ENCODE data around the gene NCOA7.
A peak's percentile ranks its signal among the peaks of the same experiment; 100 is the strongest.
"Not testable (repeated sequence)": the region's sequence is repeated elsewhere in the genome, so short reads cannot be mapped to it uniquely, and the experiment has no call there.

The NCOA7 gene

DNA sequence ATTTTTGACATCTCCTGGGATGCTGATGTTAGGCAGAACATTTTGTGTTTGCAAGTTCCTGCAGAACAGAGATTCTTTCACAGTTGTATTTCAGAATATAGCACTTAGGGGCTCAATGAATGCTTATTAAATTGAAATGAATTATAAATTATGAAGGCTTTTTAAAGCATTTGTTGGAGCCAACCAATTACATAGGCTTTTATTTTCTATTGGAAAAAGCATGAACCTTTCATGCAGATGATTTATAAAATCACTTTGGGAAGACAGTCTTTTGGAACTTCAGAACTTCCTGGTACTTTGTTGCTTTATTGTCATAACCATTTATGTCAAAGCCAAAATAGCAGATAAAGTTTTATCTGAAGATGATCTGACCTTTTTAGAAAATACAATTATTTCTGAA is 96.6 kb downstream of the NCOA7 start:
- no peak for DNase-seq

DNA sequence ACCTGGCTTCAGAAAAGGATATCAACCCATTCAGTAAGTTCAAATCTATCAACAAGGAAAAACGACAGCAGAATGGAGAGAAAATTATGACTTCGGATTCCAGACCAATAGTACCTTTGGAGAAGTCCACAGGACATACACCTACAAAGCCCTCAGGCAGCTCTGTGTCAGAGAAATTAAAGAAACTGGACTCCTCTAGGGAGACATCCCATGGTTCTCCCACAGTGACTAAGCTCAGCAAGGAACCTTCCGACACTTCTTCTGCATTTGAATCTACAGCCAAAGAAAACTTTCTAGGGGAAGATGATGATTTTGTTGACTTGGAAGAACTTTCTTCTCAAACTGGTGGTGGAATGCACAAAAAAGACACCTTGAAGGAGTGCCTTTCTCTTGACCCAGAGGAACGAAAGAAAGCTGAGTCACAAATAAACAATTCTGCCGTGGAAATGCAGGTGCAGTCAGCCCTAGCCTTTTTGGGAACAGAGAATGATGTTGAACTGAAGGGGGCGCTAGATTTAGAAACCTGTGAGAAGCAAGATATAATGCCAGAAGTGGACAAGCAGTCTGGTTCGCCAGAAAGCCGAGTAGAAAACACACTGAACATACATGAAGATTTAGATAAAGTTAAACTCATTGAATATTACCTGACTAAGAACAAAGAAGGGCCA is 98.4 kb downstream of the NCOA7 start:
- peak; percentile 61 for DNase-seq
- in situ Hi-C loops (cut with MboI; ENCODE audit: low pct_unique_long_range_greater_than_20kb, low sequenced_read_pairs), result no loop called here

More for the DNA sequence above, 96.6 kb downstream of the NCOA7 start:
- in situ Hi-C loops (cut with MboI; ENCODE audit: low pct_unique_long_range_greater_than_20kb, low sequenced_read_pairs), result no loop called here

DNA sequence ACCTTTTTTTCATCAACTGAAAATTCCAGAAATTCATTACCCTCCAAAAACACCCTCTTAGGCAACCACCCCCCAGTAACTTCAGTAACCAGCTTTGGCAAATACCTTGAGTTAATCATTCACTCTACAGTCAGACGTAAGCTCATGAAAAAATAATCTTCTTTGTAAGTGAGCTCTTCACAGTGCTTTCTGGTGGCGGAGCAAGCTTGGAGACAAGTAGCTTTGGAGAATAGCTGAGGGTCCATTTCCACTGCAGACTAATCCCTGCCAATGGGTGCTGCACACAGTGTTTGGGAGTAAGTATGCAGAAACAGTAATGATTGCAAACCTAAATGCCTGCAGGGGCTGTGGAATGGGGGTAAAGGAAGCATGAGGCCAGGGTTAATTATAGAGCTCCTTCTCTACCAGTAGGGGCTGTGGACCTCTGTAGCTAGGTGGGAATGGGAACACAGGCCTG is 109.0 kb downstream of the NCOA7 start:
- DNase-seq, result no peak
- in situ Hi-C loops (cut with MboI; ENCODE audit: low pct_unique_long_range_greater_than_20kb, low sequenced_read_pairs), result no loop called here

DNA sequence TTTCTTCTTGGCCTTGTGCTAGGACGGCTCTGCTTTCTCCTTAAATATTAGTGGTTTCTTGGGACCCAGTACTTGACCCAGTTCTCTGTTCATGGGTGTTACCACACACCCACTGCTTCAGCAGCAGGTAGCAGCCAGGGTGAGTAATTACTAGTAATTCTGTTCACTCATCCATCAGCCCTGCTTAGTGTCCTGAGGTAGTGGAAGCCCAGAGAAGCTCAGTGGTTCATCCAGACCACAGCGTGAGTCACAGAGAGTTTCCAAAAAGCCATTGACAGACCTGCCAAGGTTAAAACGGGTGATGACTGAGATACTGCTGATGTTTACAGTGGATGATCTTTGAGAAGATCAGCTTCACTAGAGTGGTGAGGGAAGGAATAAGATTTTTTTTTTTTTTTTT is 114.1 kb downstream of the NCOA7 start:
- in situ Hi-C loops (cut with MboI; ENCODE audit: low pct_unique_long_range_greater_than_20kb, low sequenced_read_pairs), result no loop called here
- DNase-seq, result no peak

DNA sequence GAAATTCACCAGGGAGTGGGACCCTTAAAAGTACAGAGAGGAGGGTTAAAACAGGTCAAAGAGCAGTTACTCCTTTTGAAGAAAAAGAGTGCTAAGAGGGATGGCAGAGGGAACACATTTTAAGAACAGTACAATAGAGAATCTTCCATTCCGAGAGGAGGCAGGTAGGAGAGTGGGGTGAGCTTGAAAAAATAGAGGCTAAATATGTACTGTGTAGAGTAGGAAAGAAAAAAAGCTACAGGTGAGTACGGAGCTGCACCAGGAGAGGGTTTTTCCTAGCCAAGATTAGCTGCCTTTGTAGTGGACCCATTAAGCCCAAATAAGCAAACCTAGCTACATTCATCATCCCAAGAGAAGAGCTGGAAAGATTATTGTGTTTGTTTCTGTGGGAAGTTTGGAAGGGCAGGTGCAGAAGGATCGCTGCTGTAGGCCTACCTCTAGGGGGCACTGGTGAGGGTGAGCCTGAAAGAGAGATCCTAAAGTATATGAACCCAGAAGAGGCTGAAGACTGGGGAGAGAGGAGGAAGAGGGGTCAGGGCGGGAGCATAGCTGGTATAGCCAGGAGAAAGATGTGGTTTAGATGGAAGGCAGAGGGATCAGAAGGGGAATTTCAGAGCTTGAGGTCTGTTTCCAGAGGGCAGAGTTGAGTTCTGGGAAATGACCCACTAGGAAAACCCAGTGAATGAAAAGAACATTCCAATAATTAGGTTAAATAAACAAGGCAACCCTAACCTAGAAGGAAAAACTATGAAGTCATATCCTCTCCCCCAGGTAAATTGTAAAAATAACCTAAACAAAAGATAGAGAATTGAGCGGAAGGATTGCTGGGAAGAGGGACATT is 115.6 kb downstream of the NCOA7 start:
- in situ Hi-C loops (cut with MboI; ENCODE audit: low pct_unique_long_range_greater_than_20kb, low sequenced_read_pairs), result no loop called here
- peak; percentile 67 for DNase-seq

DNA sequence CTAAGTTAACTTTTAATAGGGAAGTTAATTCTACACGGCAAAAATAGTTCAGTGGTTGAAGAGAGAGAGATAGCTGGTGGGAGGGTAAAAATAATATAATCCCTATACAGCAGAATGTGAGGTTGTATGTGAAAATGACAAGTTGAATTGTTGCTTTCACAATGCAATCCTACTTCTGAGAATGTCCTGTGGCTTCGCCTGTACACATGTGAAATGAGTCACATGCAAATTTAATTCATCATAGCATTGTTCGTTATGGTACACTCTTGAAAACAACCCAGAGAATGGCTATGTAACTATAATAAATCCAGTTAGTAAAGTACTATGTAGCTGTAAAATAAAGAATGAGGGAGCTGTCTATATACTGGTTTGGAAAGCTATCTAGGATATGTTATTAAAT is 119.8 kb downstream of the NCOA7 start:
- DNase-seq, result no peak
- in situ Hi-C loops (cut with MboI; ENCODE audit: low pct_unique_long_range_greater_than_20kb, low sequenced_read_pairs), result no loop called here

DNA sequence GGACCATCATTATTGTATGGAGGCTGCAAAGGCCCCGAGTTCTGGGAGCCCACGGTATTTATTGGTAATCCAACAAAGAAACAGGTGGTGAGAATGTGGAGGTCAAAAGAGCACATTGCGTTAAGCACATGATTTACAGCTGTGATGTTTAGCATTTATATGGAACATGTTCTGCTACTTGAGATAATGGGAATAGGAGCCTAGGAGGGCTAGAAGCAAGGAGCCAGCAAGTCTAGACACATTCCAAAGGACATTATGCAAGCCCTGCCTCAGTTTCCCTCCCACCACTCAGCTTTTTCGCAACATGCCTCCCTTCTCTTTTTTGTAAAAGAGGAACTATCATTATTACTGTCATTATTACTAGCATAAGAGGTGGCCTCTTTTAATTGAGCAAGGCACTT is 120.3 kb downstream of the NCOA7 start:
- DNase-seq; in situ Hi-C loops (cut with MboI; ENCODE audit: low pct_unique_long_range_greater_than_20kb, low sequenced_read_pairs): not testable (repeated sequence)

DNA sequence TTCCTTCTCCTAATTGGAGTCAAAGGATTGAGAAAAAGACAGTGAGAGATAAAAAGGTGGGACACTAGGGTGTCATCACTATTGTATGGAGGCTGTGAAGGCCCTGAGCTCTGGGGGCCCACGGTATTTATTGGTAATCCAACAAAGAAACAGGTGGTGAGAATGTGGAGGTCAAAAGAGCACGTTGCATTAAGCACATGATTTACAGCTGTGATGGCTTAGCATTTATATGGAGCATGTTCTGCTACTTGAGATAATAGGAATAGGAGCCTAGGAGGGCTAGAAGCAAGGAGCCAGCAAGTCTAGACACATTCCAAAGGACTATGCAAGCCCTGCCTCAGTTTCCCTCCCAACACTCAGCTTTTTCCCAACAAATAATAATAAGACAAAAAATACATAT is 121.7 kb downstream of the NCOA7 start:
- in situ Hi-C loops (cut with MboI; ENCODE audit: low pct_unique_long_range_greater_than_20kb, low sequenced_read_pairs); DNase-seq: not testable (repeated sequence)

DNA sequence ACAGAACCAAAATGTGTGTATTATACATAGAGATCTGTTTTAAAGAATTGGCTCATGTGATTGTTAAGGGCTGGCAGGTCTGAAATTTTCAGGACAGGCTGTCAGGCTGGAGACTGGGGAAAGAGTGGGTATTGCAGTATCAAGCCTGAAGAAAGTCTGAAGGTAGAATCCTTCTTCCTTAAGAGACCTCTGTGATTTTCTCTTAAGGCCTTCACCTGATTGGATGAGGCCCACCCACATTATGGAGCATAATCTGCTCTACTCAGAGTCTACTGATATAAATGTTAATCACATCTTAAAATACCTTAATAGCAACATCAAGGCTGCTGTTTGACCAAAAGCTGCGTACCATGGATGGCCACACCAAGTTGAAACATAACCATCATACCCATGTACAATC is 122.4 kb downstream of the NCOA7 start:
- DNase-seq, result no peak
- in situ Hi-C loops (cut with MboI; ENCODE audit: low pct_unique_long_range_greater_than_20kb, low sequenced_read_pairs), result no loop called here

DNA sequence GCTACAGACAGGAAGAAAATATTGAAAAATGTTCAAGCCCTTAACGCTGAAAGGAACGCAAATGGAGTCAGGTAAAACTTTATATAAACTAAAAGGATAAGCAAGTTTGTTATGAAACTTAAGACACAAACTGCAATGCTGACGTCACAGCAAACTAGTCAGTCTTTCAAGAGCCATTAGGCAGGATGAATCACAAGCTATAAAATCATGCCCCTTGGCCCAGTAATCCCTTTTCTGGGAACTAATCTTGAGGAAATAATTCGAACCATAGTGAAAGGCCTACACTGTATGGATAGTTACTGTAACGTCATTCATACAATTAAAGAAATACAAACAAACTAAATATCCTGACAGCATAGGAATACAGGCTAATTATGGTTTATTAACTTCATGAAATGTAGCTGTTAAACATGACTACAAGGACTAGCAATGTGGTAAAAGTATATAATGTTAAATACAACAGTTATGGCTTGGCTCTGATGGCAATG is 123.1 kb downstream of the NCOA7 start:
- no peak for DNase-seq
- in situ Hi-C loops (cut with MboI; ENCODE audit: low pct_unique_long_range_greater_than_20kb, low sequenced_read_pairs), result no loop called here

DNA sequence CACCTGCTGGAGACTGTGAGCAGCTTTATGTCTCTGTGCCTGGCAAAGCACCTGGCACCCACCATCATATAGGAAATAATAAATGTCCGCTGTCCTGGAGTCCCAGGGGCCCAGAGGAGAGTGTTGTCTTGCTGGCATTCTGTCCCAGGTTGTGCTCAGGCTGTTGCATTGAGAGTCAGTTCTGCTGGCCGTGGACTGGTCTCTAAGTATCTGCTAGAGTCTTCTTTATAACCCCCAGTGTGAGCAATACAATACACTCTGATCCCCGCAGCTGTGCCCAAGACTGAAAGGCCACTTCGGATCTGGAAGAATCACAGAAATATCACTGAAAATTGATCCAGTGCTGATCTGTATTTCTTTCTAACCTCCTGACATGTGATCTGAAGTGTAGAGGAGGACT is 127.5 kb downstream of the NCOA7 start:
- in situ Hi-C loops (cut with MboI; ENCODE audit: low pct_unique_long_range_greater_than_20kb, low sequenced_read_pairs), result no loop called here
- no peak for DNase-seq

DNA sequence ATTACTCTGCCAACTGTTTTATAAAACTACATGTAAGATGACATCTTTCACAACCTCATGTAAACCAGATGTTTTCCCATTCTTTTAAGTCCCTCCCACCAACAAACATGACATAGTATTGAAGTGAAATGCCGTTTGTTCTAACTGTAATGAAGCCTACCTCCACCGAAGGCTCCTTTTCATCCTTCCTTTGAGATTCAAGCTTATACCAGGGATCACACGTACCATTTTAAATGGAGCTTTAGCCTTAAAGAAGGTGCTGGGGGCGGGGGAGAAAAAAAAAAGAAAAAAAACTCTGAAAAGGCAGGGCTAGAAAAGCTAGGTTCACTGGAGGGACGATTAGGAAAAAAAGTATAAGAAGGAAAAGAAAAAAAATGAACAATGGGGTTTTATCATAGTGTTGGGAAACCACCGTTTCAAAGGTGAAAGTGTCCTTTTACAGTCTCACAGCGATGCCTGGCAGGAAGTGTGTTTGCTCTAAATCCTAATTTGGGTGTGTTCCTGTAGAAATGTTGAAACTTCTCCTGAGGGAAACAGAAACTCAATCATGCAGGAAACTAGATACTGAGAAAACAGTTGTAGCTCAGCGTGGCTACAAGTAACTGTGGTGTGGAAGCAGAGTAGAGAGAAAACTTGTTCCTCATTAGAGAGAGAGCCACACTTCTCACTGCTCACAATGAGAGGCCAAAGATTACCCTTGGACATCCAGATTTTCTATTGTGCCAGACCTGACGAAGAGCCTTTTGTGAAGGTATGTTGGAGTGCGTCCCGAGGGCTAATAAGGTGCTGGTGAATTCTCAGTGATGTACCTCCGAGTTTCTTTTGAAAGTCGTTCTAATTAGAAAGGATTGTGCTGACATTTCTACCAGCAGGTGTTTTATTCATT is 128.2 kb downstream of the NCOA7 start:
- DNase-seq, result peak; percentile 87
- in situ Hi-C loops (cut with MboI; ENCODE audit: low pct_unique_long_range_greater_than_20kb, low sequenced_read_pairs), result no loop called here

DNA sequence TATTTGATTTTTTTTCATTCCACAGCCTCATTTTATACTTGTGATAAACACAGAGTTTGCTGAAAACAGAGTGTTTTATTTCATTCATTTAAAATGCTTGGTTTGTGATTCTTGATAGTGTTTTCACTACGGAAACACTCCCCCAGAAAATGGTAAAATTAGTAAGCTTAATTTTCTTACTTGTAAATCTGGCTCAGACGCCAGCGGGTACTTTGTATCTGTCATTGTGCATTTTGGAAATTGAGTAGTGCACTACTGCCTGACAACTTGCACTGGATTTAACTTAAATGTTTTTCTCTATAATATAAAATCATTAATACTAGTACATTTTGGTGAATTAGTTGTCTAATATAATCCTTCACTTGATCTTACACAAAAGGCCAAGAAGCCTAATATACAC is 128.9 kb downstream of the NCOA7 start:
- in situ Hi-C loops (cut with MboI; ENCODE audit: low pct_unique_long_range_greater_than_20kb, low sequenced_read_pairs), result no loop called here
- no peak for DNase-seq

DNA sequence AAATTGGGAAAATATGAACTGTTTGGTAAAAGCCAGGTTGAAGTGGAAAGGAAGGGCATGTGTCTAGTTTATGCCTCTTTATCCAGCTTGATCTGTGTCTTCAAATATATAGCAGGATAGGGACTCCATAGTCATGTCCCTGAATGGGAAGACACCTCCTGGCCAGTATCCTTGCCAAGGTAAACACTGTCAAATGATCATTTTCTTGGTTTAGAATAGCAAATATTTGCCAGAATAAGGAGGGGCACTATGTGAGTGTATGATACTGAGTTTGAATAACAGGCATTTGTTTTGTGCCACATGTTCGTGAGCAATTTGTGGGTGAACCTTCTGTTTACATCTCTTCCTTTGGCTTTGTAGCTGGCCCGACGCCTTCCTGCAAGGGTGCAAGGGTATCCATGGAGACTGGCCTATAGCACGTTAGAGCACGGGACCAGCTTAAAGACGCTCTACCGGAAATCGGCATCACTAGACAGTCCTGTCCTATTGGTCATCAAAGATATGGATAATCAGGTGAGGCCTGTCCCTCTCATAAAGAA is 131.6 kb downstream of the NCOA7 start:
- in situ Hi-C loops (cut with MboI; ENCODE audit: low pct_unique_long_range_greater_than_20kb, low sequenced_read_pairs), result no loop called here
- no peak for DNase-seq

DNA sequence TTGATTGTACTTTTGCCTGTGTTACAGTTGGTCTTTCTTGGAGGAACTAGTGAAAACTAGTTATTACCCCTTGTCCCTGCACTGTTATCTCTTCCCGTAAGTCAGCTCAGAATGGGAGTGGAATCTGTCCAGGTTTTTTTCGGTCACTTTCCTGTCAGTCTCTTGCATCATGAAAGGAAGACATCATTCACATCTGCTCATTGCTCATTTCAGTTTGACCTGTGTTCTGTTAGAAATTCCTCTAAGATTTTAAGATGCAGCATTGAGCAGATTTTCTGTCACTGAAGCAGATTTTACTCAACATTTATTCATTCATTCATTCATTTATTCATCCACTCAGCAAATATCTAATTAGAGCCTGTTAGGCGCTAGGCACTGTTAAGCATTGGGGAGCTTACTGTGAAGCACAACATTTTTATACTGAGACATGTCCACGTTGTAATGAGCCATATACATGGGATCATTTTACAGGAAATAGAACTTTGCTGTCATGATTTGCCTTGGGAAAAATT is 132.7 kb downstream of the NCOA7 start:
- in situ Hi-C loops (cut with MboI; ENCODE audit: low pct_unique_long_range_greater_than_20kb, low sequenced_read_pairs), result no loop called here
- no peak for DNase-seq

DNA sequence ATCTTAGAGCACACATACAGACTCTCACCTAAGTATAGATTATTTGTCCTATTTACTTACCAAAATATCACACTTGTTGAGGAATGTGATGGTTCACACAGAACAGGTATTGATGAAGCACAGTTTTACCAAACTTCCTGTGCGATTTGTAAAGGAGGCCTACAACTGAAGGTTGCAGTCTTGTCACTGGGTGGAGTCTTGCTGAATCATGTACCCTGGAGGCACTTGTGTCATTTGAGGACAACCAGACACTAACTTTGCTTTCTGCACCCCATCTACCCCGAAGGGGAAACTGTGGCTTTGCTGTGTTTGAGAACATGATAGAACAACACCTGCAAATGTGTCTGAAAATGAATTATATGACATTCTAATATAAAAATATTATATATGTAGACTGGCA is 133.4 kb downstream of the NCOA7 start:
- in situ Hi-C loops (cut with MboI; ENCODE audit: low pct_unique_long_range_greater_than_20kb, low sequenced_read_pairs), result no loop called here
- no peak for DNase-seq

DNA sequence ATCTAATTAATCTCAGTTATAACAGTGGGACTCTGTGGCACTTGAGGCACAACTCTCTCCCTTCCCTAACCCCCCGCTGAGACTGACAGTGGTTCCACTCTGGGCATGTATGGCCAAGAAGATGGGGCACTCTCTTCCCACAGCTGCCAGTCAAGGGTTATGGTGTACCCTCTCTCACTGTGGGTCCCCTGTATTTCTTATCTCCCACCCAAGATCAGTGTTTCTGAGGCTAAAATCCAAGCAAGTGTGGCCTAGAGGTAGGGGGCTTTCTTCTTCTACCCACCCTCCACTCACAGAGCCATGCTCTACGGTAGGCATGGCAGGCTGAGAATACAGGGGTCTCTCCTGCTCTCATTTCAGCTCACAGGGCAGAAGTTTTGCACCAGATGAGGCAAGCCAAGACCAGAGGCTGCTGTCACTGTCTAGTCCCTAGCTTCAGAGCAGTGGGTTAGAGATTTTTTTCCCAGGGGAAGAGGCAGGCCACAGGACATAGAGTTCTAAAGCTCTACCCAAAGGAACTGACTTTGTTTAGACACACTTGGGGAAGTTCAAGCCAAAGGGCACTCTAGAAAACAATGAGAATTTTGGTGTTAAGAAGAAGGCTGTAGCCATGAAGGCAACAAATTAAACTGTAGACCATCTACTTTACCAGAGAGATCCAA is 134.1 kb downstream of the NCOA7 start:
- DNase-seq, result no peak
- in situ Hi-C loops (cut with MboI; ENCODE audit: low pct_unique_long_range_greater_than_20kb, low sequenced_read_pairs), result no loop called here

DNA sequence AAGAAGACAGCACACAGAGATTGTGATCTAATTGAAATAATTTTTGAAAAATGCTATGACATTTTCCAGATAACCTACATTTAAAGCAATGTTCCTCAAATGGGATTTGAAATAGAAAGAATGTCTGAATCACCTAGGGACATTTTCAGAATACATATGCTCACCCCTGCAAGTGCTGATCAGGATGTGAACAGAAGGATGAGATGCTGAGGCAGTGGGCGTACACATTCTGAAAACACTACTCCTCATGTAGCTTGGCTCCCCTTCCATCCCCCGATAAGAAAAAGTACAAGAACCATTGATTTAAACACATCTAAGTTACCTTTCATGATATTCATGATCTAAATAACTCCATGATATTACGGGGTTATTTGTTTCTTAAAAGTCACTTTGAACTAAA is 136.0 kb downstream of the NCOA7 start:
- in situ Hi-C loops (cut with MboI; ENCODE audit: low pct_unique_long_range_greater_than_20kb, low sequenced_read_pairs), result no loop called here
- no peak for DNase-seq

DNA sequence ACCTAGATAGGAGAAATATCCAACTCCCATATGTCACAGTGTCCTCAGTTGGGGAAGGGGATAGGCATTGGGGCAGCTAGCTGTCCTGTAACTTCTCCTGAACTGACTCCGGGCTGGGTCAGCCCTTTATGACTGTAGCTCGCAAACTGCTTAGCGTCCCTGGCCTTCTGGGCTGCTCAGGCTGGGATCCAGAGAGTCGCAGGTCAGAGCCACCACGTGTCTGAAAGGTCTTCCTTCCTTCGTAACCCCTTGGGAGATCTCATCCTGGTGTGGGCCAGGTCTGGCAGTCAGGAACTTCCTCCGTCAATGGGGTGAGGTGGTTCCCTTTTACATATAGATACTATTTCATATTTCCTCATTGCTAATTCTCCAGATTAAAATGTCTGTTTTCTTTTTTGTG is 137.0 kb downstream of the NCOA7 start:
- DNase-seq, result no peak
- in situ Hi-C loops (cut with MboI; ENCODE audit: low pct_unique_long_range_greater_than_20kb, low sequenced_read_pairs), result no loop called here
